ENCODE measurements around the gene DNAJC25. TPM values are rescaled to one million over a fixed set of nuclear protein-coding genes. Genes with fewer than 3 reads are reported as not detected.

DNAJC25 gene
- total and polyA plus RNA-seq, 2 of the 13 experiments (the other 11 are each of a cell fraction or from before 2014, with no cell fraction given) = 5.7 to 10.2 TPM

DNA sequence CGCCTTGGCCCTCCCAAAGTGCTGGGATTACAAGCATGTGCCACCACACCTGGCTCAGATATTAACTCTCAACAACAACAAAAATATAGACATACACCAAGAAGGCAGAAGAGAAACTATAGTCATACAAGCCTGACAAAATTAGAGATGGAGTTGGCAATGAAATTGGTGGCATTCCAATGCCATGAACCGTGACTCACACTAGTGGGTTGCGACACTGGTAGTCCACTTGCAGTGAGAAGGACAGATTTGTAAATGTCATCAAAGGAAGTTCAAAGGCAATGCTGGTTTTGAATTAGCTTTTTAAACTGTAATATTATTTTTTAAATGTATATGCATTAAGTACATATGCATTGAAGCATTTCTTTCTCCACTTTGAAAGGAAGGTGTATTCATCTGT, 8.5 kb upstream of the DNAJC25 start (continued):
- TF ChIP-seq, protein P1, sequence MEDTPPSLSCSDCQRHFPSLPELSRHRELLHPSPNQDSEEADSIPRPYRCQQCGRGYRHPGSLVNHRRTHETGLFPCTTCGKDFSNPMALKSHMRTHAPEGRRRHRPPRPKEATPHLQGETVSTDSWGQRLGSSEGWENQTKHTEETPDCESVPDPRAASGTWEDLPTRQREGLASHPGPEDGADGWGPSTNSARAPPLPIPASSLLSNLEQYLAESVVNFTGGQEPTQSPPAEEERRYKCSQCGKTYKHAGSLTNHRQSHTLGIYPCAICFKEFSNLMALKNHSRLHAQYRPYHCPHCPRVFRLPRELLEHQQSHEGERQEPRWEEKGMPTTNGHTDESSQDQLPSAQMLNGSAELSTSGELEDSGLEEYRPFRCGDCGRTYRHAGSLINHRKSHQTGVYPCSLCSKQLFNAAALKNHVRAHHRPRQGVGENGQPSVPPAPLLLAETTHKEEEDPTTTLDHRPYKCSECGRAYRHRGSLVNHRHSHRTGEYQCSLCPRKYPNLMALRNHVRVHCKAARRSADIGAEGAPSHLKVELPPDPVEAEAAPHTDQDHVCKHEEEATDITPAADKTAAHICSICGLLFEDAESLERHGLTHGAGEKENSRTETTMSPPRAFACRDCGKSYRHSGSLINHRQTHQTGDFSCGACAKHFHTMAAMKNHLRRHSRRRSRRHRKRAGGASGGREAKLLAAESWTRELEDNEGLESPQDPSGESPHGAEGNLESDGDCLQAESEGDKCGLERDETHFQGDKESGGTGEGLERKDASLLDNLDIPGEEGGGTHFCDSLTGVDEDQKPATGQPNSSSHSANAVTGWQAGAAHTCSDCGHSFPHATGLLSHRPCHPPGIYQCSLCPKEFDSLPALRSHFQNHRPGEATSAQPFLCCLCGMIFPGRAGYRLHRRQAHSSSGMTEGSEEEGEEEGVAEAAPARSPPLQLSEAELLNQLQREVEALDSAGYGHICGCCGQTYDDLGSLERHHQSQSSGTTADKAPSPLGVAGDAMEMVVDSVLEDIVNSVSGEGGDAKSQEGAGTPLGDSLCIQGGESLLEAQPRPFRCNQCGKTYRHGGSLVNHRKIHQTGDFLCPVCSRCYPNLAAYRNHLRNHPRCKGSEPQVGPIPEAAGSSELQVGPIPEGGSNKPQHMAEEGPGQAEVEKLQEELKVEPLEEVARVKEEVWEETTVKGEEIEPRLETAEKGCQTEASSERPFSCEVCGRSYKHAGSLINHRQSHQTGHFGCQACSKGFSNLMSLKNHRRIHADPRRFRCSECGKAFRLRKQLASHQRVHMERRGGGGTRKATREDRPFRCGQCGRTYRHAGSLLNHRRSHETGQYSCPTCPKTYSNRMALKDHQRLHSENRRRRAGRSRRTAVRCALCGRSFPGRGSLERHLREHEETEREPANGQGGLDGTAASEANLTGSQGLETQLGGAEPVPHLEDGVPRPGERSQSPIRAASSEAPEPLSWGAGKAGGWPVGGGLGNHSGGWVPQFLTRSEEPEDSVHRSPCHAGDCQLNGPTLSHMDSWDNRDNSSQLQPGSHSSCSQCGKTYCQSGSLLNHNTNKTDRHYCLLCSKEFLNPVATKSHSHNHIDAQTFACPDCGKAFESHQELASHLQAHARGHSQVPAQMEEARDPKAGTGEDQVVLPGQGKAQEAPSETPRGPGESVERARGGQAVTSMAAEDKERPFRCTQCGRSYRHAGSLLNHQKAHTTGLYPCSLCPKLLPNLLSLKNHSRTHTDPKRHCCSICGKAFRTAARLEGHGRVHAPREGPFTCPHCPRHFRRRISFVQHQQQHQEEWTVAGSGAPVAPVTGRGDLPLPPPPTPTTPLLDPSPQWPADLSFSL (CRISPR knock-in tag; IDR thresholded peaks at IDR 0.05) = no peak
- TF ChIP-seq ZNF83 (CRISPR knock-in tag; IDR thresholded peaks at IDR 0.05; ENCODE audit: borderline replicate concordance) = no peak
- no peak for TF ChIP-seq KLF9 (CRISPR knock-in tag; IDR thresholded peaks at IDR 0.05; ENCODE audit: low read depth)
- TF ChIP-seq HNRNPL (IDR thresholded peaks at IDR 0.05; ENCODE audit: low read depth, low read length) = no peak
- no peak for TF ChIP-seq ATF7 (IDR thresholded peaks at IDR 0.05)
- TF ChIP-seq ATF7 (CRISPR knock-in tag; IDR thresholded peaks at IDR 0.05) = no peak
- TF ChIP-seq, protein P2, sequence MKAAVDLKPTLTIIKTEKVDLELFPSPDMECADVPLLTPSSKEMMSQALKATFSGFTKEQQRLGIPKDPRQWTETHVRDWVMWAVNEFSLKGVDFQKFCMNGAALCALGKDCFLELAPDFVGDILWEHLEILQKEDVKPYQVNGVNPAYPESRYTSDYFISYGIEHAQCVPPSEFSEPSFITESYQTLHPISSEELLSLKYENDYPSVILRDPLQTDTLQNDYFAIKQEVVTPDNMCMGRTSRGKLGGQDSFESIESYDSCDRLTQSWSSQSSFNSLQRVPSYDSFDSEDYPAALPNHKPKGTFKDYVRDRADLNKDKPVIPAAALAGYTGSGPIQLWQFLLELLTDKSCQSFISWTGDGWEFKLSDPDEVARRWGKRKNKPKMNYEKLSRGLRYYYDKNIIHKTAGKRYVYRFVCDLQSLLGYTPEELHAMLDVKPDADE (CRISPR knock-in tag; IDR thresholded peaks at IDR 0.05) = no peak
- TF ChIP-seq GATAD2A (CRISPR knock-in tag; IDR thresholded peaks at IDR 0.05) = peak; percentile 33; the same call in 1 of the 2 replicates
- 0 out of 2 replicates have a peak, but pooled peaks have one; percentile 30 for TF ChIP-seq NCOA2 (CRISPR knock-in tag; IDR thresholded peaks at IDR 0.05)
- no peak for TF ChIP-seq ZNF598 (CRISPR knock-in tag; IDR thresholded peaks at IDR 0.05; ENCODE audit: borderline replicate concordance)
- TF ChIP-seq ZNF333 (CRISPR knock-in tag; IDR thresholded peaks at IDR 0.05; ENCODE audit: borderline replicate concordance) = no peak
- TF ChIP-seq ELF4 (CRISPR knock-in tag; IDR thresholded peaks at IDR 0.05; ENCODE audit: borderline replicate concordance) = no peak
- TF ChIP-seq RFX5 (IDR thresholded peaks at IDR 0.05; ENCODE audit: low read depth, low read length) = no peak
- TF ChIP-seq PTBP1 (IDR thresholded peaks at IDR 0.05; ENCODE audit: low read depth, low read length, poor library complexity, severe bottlenecking) = no peak
- no peak for TF ChIP-seq ZNF30 (CRISPR knock-in tag; IDR thresholded peaks at IDR 0.05)
- no peak for TF ChIP-seq ZNF569 (CRISPR knock-in tag; IDR thresholded peaks at IDR 0.05; ENCODE audit: borderline replicate concordance)
- TF ChIP-seq, protein P3, sequence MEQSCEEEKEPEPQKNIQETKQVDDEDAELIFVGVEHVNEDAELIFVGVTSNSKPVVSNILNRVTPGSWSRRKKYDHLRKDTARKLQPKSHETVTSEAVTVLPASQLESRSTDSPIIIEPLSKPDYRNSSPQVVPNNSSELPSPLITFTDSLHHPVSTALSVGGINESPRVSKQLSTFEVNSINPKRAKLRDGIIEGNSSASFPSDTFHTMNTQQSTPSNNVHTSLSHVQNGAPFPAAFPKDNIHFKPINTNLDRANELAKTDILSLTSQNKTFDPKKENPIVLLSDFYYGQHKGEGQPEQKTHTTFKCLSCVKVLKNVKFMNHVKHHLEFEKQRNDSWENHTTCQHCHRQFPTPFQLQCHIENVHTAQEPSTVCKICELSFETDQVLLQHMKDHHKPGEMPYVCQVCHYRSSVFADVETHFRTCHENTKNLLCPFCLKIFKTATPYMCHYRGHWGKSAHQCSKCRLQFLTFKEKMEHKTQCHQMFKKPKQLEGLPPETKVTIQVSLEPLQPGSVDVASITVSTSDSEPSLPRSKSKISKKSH (CRISPR knock-in tag; IDR thresholded peaks at IDR 0.05; ENCODE audit: borderline replicate concordance) = no peak
- TF ChIP-seq KAT7 (CRISPR knock-in tag; IDR thresholded peaks at IDR 0.05; ENCODE audit: borderline replicate concordance) = no peak
- TF ChIP-seq GATA4 (IDR thresholded peaks at IDR 0.05; ENCODE audit: borderline replicate concordance, low read depth) = no peak
- no peak for TF ChIP-seq ZNF205 (CRISPR knock-in tag; IDR thresholded peaks at IDR 0.05)
- TF ChIP-seq BCL6 (CRISPR knock-in tag; IDR thresholded peaks at IDR 0.05) = 0 out of 2 replicates have a peak, but pooled peaks have one; percentile 13
- no peak for TF ChIP-seq ISX (CRISPR knock-in tag; conservative IDR thresholded peaks at IDR 0.05)

Data from HepG2 (cell line).